Stimulated activated CD8-positive, alpha-beta memory T cell treated with anti-CD3 and anti-CD28 coated beads, Interleukin-7, amount 100 ng/mL, for 1 hour (primary cell): ENCODE measurements around the gene OR10A5.
"Not testable (repeated sequence)": the region's sequence is repeated elsewhere in the genome, so short reads cannot be mapped to it uniquely, and the experiment has no call there.

Experiments used
- DNase-seq, 2 donors: peaks; one replicate each; pipeline ENCODE4 v3.0.0-alpha.2; 2020; ENCODE audit warnings: low read depth in 2 of 2

Gene OR10A5, protein sequence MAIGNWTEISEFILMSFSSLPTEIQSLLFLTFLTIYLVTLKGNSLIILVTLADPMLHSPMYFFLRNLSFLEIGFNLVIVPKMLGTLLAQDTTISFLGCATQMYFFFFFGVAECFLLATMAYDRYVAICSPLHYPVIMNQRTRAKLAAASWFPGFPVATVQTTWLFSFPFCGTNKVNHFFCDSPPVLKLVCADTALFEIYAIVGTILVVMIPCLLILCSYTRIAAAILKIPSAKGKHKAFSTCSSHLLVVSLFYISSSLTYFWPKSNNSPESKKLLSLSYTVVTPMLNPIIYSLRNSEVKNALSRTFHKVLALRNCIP

DNA sequence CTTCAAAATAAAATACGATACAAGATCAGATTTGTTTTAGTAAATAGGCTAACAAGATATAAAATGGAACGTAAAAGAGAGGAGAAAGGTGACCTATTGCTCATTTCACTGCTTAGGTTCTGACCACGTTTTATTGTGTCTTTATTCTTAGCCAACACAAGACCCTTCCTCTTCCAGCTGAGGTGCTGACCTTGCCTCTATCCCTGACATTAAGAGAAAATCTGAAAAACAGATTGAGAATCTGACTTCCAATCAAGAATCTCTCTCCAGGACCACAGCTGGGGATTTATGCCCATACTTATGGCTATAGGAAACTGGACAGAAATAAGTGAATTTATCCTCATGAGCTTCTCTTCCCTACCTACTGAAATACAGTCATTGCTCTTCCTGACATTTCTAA, at the start of gene OR10A5:
TSS of gene OR10A5 (plus strand) at position 301 of the 400 bp plus-strand sequence. CDS start at position 301, 0 bp downstream.
- DNase-seq = no peak

DNA sequence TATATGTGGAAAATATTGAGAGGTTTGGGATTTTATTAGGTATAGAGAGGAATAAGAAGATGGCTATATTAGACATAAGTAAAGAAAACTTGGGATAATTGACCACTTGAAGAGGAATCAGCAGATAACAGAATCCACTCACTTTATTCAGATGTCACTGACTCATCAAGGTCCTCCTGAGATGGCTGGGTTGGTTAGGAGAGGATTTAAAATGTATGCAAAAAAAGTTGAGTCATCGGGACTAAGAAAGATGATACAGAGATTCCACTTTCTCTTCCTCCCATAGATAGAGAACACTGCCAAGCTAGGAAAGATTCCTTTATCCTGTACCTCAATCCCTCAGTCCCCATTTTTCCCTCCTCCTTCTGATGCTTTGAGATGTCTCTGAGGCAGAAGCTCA, 46.1 kb upstream of the OR10A5 start, which contains the start of gene OR6A2:
TSS of gene OR6A2 (minus strand) at position 288 of the 400 bp plus-strand sequence. CDS start 3,981 bp downstream, outside the sequence.
- DNase-seq = no peak

DNA sequence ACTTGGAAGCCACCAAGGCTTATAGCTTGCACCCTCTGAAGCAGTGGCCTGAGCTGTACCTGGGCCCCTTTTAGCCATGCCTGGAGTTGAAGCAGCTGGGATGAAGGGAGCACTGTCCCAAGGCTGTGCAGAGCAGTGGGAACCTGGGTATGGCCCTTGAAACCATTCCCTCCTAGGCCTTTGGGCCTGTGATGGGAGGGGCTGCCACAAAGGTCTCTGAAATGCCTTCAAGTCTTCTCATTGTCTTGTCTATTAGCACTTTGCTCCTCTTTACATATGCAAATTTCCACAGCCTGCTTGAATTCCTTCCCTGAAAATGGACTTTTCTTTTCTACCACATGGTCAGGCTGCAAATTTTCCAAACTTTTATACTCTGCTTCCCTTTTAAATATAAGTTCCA, 44.4 kb upstream of the OR10A5 start:
- not testable (repeated sequence) for DNase-seq

DNA sequence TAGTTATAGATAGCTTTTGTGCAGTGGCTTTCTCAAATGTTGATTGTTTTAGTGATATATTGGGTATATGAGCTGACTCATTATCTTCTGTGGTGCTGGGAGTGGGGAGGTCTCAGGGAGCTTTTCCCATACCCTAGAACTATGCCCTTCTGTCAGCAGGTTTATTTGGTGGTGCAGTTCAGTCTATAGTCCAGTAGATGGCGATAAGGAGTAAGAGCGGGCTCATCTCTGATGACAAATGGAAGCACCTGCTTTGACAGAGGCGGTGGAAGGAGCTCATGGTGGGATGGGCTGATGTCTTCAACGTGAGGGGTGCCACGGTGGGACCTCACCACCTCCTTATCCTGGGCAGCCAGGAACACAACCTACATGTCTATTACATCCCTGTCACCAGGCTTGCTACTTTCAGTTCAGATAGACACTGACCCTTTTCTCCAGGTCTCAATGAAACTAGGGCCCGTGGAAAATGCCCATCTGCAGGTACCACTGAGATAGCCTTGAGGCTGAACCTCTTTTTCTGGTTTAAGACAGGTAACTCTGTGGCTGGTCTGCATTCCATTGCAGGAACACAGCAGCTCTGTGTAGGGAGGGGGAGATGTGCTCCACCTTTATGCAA, 33.0 kb upstream of the OR10A5 start:
- DNase-seq = no peak

DNA sequence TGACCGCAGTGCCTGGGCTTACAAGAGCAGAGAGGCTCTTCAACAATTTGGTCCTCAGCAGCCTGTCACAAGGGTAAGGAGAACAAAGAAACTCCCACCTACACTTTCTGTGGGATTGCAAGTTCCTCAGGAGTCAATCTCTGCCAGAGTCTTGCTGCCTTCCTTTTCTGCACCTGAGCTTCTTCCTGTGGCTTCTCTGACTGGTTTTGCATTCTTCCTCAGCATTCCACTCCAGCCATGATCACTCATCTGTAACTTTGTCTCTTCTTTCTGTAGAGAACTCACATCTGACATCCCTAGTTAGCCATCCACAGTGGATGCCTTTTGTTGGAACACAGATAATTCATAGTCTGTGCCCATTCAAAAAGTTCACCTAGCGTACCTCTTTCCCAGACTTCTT, 31.8 kb upstream of the OR10A5 start:
- DNase-seq = no peak

DNA sequence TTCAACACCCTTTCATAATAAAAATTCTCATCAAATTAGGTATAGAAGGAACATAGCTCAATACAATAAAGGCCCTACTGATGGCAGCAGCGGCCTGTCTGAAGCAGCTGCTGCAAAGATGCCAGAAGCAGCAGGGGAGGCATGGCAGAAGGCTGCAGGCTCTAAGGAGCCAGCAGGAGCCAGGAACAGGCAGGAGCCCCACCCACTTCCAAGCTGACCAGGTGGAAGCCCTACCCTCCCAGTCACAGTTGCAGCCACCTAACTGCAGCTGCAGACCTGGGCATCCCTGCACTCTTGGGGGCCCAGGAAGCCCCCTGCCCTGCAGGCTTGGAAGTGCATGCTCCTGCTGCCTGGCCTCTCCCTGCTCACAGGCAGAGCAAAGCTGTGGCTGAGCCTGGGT, 27.8 kb upstream of the OR10A5 start:
- no peak for DNase-seq

DNA sequence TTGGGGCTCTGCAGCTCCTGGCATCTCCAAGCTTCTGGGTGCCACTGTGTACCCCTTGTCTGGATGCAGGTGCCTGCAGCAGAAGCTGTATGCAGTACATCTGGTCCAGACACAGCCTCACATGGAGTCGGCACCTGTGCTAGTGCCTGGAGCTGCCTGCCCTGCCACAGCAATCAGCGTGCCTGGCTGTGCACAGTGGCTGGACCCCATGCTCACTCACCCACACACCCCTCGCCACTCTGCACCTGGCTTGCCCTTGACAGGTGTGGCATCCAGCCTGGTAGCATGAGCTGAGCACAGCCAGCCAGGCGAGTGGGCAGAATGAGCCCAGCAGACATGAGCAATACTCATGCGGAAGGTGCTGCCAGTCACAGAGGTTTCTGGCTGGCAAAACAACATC, 26.5 kb upstream of the OR10A5 start:
- DNase-seq = no peak

DNA sequence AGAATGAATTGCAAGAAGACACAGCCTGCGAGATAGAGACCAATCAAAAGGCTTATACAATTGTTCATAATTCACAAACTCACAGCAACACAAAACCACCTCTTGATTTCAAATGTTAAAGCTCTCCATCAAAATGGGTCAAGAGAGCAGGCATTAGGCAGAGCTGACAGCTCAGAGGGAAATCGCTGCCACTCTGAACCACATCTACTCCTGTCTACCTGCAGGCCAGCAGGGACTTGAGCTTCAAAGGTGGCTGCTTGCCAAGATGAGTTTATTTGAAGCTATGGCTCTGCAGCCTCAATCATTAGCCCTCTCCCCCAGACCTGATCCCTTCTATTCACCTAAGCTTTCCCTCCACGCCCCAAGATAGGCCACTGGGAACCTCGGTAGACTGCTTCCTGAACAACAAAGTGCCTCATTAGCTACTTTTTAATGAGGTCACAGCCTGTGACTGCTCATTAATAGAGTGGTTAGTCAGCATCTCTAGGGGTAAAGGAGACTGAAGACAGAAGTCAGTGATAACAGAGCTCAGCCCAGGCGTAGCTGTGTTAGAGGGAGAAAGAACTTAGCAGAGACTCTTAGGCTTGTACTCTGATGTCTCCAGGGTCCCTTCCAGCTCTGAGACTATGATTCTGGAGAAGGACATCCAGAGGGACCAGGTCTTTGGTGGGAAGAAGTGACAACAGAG, 21.2 kb upstream of the OR10A5 start:
- DNase-seq = no peak

DNA sequence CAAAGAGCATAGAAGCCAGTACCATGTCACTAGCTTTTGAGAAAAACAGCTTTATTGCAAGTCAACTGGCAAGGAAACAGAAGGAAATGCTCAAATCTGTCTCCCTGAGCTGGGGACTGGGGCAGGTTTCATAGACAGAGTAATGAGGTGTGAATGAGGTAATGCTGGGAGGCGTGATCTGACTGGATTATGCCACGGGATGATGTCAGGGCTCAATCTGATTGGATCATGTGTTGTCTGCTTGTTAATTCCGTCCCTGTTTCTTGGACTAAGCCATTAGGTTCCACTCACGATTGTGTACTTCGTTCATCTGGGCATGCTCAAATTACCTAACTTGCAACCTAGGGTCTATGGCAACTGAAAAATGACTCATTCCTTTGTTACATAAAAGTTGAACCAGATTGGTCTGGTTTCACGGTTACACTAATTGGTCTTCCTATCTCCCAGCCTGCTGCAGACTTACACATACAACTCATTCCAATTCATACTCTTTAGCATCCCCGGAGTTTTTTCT, 20.2 kb upstream of the OR10A5 start:
- no peak for DNase-seq

DNA sequence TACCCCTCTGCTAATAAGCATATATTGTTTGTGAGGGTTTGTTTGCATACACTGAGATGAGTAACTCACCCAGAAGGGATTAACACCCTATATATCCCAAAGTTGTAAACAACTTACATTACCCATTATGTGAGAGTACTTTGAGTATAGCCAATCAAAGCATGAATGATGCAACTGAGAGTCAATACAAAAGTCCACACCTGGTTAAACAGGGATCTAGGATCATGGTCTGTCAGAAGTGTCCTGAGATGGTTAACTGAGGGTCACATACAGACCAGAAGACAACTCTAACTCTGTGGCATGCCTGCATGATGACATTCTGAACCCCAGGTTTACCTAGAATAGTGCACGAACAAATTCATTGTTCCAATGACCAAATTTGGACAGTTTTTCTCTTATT, 17.4 kb upstream of the OR10A5 start:
- no peak for DNase-seq

DNA sequence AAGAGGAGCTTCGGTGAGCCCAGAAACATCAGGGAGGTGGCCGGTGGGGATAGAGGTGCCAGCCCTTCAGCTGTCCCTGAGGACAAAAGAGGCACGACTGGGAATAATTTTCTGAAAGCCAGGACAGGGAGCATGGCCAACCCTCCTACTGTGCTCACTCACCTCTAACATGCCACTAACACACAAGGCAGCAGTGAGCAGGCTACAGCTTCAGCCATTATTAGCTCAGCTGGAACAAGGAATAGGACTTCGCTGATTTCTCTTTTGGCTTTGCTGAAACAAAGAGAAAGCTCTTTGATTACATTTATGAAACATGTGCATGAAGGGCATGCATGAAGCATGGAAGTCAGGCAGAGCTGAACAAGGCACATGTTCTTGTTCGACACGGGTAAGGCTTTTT, 12.1 kb upstream of the OR10A5 start:
- DNase-seq = no peak

DNA sequence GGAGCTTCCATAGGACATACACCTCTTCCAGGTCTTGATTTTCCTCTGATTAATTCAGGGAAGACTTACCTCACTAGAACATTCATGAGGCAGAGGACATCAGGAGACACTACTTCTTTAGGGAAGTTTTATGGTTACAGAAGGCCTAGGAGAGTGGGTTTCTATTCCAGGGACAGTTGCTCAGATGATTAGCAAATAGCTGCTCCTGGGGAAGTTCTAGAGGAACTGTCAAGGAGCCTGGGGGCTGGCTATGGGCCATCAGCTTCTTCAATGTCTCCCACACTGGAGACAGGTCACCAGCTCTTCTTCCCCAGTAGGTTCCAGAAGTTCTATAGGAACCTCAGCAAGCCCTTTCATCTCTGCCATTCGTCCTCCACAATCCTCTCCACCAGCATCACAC, 11.5 kb upstream of the OR10A5 start:
- no peak for DNase-seq

DNA sequence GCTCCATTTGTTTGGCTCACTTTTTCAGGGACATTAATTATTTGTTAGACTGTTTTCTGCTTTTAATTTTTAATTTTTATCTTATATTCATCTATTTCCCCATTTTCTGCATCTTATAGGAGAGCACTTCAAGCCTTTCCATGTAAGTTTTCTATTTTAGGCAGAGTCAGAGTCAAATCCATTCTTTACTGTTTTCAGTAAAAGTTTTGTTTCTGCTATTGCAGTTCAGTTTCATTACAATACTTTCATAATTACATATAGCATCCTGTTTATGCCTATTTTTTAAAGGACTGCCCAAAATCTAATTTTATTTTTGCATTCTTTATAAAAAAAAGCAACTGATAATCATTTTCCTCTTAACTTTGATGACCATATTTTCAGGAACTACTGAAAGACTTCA, 3.8 kb upstream of the OR10A5 start:
- no peak for DNase-seq

DNA sequence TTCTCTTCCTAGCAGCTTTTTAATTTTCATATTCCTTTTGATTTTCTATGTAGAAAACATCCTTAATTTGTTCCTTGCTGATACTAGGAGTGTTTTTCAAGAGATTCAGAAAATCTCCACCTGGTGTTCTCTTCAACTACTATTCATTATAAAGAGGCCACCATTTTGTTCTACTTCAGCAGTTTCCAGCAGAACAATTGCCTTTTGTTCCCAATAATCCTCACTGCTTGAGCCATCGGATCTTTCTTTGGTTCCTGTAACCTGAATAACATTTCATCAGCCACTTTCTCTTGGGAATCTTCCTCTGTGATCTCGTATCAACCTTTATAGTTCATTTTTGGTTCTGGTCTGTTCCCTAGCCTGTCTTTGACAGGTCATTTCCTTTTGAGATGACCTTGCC, 1.8 kb upstream of the OR10A5 start:
- DNase-seq = no peak

DNA sequence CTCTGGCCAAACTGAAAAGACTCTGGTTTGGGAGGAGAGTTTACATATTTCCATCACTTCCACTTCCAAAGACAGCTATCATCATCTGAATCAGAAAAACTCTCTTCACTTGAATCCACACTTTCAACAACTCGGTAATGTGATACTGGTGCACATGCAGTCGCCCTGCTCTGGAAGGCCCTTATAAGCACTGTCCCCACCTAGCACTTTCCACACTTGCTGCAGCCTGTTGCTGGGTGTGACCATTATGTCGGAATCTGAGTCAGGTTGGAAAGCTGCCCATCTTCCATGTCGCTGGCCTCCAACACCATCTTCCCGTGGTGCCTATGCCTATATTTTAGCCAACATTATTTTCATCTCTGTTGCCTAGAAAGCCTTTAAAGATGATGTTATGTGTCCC, 1.1 kb upstream of the OR10A5 start:
- DNase-seq = no peak

DNA sequence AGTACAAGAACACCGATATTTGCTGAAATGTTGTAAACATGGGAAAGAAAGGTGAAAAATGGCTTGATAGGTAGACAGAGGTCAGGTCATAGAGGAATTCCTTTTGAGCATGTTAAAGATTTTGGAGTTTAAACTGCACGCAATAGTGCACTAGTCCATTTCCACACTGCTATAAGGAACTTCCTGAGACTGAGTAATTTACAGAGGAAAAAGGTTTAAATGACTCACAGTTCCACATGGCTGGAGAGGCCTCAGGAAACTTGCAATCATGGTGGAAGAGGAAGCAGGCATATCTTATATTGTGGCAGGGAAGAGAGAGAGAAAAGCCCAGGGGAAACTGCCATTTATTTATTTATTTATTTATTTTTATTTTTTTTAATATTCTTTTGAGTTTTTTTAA, 5.0 kb downstream of the OR10A5 start:
- DNase-seq = no peak

DNA sequence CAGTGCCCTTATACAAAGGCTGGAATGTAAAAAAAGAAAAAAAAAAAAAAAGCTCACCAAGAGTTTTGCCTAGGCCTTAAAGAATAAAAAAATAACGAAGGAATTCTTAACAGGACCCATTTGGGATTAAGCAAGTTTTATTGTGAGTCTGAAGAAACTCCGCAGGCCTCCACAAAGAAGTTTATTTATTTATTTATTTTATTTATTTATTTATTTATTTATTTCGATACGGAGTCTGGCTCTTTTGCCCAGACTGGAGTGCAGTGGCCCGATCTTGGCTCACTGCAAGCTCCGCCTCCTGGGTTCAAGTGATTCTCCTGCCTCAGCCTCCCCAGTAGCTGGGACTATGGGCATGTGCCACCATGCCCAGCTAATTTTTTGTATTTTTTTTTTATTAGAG, 9.3 kb downstream of the OR10A5 start:
- DNase-seq = not testable (repeated sequence)

DNA sequence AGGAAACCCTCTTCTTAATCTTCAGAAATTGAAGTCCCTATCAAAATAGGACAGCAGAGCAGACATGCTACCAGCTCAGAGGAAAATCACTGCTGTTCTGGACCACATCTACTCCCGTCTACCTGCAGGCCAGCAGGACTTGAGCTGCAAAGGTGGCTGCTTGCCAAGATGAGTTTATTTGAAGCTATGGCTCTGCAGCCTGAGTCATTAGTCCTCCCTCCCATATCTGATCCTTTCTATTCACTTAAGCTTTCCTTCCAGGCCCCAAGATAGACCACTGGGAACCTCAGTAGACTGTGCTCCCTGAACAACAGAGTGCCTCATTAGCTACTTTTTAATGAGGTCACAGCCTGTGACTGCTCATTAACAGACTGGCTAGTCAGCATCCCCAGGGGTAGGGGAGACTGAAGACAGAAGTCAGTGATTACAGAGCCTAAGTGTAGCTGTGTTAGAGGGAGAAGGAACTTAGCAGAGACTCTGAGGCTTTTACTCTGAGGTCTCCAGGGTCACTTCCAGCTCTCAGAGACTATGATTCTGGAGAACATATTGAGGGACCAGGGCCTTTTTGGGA, 10.6 kb downstream of the OR10A5 start:
- DNase-seq = no peak

DNA sequence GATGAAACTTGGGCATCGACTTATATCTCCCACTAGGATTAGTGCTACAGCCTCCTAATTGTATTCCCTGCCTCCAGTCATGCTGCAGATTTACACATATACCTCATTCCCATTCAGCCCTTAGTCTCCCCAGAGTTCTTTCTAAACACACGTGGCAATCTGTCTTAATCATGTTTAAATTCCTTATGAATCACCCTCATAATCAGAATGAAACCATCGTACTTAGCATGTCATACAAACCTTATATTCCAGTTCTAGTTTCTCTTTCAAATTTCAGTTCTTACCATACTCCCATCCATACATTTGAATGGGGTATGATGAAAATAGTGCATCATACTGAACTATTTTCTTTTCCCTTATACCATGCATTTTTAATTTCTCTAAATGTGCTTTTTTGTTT, 11.4 kb downstream of the OR10A5 start:
- DNase-seq = no peak

DNA sequence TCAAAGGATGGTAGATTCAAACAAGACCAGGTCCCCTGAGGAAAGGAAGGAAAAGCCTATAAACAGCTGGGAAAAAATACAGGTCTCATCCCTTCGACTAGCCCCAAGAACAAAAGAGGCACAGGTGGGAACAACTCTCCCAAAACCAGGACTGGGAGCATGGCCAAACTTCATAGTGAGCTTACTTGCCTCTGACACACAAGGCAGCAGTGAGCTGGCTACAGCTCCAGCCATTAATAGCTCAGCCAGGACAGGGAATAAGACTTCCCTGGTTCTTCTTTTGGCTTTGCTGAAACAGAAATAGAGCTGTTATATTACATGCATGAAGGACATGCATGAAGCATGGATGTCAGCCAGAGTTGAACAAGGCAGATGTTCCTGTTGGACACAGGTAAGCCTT, 17.5 kb downstream of the OR10A5 start, which contains the start of gene OR10A2:
TSS of gene OR10A2 (plus strand) at position 97 of the 400 bp plus-strand sequence. CDS start 6,698 bp downstream, outside the sequence.
- no peak for DNase-seq

DNA sequence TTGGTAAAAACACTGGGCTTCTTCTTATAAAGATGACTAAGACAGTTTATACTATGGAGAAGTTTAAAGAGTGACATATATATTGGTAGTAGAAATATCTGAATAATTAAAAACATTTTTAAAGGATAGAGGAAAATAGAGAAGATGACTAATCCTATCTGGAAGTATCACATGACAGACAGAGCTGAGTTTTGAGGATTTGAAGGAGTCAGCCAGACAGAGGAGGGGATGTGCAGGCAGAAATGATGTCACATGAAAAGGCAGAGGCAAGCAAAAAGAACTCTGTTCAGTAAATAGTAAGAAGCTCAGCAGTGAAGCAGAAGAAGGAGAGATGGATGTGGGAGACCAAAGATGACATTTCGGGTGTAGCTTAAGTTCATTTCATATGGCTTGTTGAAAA, 19.0 kb downstream of the OR10A5 start:
- no peak for DNase-seq

DNA sequence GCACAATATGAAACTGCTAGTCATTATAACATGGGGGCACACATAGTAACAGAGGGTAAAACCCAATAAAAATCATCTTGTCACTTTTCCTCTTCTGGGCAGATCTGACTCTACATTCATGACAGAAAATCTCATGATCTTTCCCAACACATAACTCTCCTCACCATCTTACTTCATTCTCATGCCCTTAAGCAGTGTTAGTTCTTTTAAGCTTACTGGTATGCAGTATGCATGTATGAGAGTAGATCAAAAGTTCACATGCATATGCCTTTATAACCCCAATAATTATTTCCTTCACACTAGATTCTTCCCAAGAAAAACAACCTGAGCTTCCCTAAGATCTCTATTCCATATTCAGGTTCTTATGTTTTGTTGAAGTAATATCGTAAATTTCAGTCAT, 25.8 kb downstream of the OR10A5 start:
- no peak for DNase-seq
